Measurements from ENCODE around the gene KMT2C.
"Not testable (repeated sequence)": the region's sequence is repeated elsewhere in the genome, so short reads cannot be mapped to it uniquely, and the experiment has no call there.

KMT2C gene

GRCh38 chr7:152435384-152436110 is at the start of gene KMT2C:
TSS of gene KMT2C (minus strand) at chr7:152436003. CDS start at chr7:152435786, 217 bp downstream.
- DNase-seq (ENCODE audit: low read depth, low spot score): no peak

- no peak for DNase-seq (ENCODE audit: low read depth, low spot score)
Measured at GRCh38 chr7:152481082-152481481, 45.3 kb upstream of the KMT2C start.

- DNase-seq (ENCODE audit: low read depth, low spot score): no peak
Measured at GRCh38 chr7:152480664-152481063, 44.9 kb upstream of the KMT2C start.

DNA sequence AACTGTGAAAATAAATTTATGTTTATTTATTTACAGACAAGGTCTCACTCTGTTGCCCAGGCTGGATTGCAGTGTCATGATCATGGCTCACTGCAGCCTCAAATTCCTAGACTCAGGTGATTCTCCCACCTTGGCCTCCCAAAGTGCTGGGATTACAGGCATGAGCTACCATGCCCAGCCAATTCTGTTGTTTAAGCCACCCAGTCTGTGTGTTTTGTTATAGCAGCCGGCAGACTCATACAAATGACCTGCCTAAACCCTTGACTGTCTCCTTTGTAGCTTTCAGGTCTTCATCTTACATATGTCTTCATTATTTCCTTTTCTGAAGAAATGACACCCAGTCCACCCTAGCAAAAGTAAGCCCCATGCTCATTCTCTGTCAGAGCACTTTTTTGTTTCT is 43.8 kb upstream of the KMT2C start:
- no peak for DNase-seq (ENCODE audit: low read depth, low spot score)

GRCh38 chr7:152478140-152478539 is 42.3 kb upstream of the KMT2C start:
- DNase-seq (ENCODE audit: low read depth, low spot score): no peak

- no peak for DNase-seq (ENCODE audit: low read depth, low spot score)
Measured at GRCh38 chr7:152477079-152477478, 41.3 kb upstream of the KMT2C start.

DNA sequence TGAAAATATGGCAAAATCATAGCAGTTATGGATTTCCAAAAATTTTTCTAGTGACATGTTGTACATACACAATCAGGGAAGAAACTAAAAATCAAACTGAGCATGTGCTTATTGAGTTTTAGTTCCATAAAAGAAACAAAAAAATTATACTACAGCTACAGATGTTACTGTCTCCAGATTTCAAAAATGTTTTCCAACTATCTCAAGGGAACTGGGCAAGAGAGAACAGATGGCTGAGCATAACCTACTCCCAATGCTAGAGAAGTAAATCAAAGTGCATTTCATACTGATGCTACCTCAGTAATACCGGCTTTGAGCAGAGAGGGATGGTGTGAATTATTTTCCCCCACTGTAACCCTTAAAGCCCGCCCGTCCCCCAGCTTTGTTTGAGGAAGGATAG is 40.7 kb upstream of the KMT2C start:
- DNase-seq (ENCODE audit: low read depth, low spot score): no peak

DNA sequence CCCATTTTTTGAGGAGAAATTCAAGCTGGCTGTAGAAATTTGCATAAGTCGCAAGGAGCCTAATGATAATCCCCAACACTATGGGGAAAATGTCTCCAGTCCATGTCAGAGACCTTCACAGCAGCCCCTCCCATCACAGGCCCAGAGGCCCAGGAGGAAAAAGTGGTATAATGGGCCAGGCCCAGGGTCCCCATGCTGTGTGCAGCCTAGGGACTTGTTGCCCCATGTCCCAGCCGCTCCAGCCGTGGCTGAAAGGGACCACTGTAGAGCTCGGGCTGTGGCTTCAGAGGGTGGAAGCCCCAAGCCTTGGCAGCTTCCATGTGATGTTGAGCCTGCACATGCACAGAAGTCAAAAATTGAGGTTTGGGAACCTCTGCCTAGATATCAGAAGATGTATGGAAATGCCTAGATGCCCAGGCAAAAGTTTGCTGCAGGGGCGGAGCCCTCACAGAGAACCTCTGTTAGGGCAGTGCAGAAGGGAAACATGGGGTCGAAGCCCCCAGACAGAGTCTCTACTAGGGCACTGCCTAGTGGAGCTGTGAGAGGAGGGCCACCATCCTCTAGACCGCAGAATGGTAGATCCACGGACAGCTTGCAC is 35.3 kb upstream of the KMT2C start:
- DNase-seq (ENCODE audit: low read depth, low spot score): not testable (repeated sequence)

DNA sequence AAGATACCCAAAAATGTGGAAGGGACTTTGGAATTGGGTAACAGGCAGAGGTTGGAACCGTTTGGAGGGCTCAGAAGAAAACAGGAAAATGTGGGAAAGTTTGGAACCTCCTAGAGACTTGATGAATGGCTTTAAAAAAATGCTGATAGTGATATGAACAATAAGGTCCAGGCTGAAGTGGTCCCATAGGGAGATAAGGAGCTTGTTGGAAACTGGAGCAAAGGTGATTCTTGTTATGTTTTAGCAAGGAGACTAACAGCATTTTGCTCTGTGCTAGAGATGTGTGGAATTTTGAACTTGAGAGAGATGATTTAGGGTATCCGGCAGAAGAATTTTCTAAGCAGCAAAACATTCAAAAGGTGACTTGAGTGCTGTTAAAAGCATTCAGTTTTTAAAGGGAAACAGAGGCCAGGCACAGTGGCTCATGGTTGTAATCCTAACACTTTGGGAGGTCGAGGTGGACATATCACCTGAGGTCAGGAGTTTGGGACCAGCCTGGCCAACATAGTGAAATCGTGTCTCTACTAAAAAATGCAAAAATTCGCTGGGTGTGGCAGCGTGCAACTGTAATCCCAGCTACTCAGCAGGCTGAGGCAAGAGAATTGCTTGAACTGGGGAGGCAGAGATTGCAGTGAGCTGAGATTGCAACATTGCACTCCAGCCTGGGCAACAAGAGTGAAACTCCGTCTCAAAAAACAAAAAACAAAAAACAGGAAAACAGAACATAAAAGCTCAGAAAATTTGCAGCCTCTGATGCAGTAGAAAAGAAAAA is 34.6 kb upstream of the KMT2C start:
- not testable (repeated sequence) for DNase-seq (ENCODE audit: low read depth, low spot score)

- not testable (repeated sequence) for DNase-seq (ENCODE audit: low read depth, low spot score)
Measured at GRCh38 chr7:152469576-152469975, 33.8 kb upstream of the KMT2C start.

DNA sequence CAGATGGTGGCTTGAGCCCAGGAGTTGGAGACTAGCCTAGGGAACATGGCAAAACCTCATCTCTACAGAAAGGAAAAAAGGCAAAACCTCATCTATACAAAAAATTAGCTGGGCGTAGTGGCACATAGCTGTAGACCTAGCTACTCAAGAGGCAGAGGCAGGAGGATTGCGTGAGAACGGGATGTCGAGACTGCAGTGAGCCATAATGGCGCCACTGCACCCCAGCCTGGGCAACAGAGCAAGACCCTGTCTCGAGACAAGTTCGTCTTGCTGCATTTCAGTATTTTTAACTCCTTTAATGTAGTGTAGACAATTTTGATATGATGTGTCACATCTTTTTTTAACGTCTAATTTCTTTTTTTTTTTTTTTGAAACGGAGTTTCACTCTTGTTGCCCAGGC is 31.4 kb upstream of the KMT2C start:
- no peak for DNase-seq (ENCODE audit: low read depth, low spot score)

DNA sequence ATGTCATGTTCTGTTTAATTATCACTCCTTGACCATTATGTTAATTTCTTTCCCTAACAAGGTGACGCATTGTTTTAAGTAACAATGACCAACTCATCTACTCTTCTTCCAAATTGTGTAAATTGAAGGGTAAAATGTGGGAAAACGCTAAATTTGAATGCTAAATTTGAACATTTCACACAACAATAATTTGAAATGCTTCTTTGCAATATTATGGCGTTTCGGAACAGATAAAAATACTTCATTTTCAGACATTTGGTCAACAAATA is 29.2 kb upstream of the KMT2C start:
- no peak for DNase-seq (ENCODE audit: low read depth, low spot score)

GRCh38 chr7:152464312-152465118 is 28.7 kb upstream of the KMT2C start:
- DNase-seq (ENCODE audit: low read depth, low spot score): peak; percentile 33

DNA sequence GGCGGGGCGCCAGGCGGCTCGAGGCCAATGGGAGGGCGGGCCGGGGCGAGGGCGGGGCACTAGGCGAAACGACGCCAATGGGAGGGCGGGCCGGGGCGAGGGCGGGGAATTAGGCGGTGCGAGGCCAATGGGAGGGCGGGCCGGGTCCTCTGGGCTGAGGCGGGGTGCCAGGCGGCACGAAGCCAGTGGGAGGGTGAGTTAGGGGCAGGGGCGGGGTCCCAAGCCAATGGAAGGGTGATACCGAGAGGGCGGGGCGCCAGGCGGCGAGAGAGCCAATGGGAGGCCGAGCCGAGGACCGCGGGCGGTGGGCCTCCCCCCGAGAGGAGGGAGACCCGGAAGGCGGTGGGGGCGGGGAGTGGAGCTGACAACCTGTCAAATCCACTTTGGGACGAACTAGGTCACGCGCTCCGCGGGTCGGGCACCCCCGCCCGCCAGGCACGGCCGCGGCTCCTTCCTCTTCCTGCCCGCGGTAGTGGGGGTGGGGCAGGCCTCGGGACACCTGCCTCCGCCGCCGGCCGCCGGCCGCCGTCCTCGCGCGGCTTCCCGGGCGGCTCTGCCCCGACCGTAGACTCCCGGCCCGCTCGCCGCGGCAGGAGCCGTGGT is 28.0 kb upstream of the KMT2C start:
- DNase-seq (ENCODE audit: low read depth, low spot score): peak; percentile 96

DNA sequence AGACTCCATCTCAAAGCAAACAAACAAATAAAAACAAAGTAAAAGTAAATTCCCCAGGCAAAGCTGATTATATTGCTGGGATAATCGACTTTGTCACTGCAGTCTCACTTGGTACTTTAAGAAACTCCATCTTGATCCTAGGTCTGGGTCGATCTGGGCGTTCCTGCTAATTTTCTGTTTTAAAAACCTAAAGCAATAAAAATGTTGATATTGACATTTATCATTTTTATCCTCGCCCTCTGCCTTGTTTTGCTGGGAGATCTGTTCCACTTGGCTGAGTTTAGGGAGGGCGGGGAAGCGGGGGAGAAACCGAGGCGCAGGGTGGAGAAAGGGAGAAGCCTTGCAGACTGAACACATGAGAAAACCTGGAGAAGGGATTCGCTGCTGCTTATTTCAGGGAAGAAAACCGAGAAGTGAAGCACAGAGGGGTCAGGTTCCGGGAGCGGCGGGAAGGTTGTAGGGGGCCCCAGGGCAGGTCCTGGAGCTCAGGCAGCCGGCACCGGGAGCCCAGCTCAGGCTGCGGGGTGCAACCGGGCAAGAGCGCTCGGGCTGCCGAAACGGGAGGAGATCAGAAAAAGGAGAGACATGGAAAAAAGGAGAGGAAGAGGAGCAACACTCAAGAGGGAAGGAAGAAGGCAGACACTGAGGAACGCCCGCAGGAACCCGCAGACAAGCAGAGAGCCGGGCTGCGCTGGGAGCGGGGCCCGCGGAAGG is 27.3 kb upstream of the KMT2C start:
- DNase-seq (ENCODE audit: low read depth, low spot score): peak; percentile 39

DNA sequence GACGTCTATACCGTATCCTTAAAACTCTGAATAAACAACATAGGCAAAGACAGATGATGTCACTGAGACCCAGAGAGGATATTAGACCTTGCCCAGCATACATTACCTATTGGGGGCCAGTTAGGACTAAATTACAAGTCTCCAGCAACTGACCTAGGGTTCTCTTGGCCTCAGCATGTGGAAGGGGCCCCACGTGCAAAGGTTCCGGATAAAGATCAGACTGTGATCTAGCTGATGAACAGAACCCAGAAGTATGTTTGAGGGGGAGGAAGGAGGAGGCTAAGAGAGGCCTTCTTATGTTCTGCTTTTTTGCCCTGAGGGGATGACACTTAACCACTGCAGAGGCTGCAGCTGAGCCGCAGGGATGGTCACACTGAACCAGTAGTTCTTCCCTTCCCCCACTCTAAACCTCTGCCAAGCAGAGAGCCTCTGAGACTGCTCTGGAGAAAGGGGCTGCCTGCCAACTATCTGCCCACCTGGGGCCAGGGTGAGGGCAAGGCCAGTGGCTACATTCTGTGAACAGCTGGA is 24.0 kb upstream of the KMT2C start:
- DNase-seq (ENCODE audit: low read depth, low spot score): no peak

DNA sequence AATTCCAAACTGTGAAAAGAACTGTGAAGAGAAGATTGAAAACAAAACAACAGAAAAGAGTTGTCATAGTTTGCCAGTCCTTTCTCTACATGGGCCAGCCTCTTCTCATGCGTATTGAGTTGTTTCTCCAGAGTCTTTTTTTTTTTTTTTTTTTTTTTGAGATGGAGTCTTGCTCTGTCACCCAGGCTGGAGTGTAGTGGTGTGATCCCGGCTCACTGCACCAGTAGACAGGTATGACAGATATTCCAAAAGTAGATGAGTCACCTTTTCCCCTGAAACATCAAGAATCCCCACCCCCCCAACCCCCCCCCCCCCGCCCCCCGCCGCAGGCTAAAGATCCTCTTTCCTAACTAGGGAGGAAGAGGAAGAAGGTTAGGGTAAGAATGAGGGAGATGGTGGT is 15.6 kb upstream of the KMT2C start:
- DNase-seq (ENCODE audit: low read depth, low spot score): no peak

DNA sequence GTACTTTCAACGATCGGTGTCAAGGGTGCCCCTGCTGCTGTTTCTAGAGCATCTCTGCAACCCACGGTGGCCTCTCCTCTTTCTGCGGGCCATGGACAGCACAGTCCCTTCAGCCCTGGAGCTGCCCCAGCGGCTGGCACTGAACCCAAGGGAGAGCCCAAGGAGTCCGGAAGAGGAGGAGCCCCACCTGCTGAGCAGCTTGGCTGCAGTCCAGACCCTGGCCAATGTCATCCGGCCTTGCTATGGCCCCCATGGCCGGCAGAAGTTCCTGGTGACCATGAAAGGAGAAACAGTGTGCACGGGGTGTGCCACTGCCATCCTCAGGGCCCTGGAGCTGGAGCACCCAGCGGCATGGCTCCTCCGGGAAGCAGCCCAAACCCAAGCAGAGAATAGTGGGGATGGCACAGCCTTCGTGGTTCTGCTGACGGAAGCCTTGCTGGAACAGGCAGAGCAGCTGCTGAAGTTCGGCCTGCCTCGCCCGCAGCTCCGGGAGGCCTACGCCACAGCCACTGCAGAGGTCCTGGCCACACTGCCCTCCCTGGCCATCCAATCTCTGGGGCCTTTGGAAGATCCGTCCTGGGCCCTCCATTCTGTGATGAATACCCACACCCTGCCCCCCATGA is 9.7 kb upstream of the KMT2C start:
- not testable (repeated sequence) for DNase-seq (ENCODE audit: low read depth, low spot score)

GRCh38 chr7:152443586-152443985 is 7.8 kb upstream of the KMT2C start:
- no peak for DNase-seq (ENCODE audit: low read depth, low spot score)

GRCh38 chr7:152442330-152442835 is 6.6 kb upstream of the KMT2C start:
- no peak for DNase-seq (ENCODE audit: low read depth, low spot score)

Data from smooth muscle cell of the brain vasculature (primary cell).